Subcutaneous abdominal adipose tissue (tissue), 5 donors: ENCODE results near the gene IFRD2.
"Not testable (repeated sequence)": the region's sequence is repeated elsewhere in the genome, so short reads cannot be mapped to it uniquely, and the experiment has no call there.

ENCODE experiments used
- H3K27ac ChIP-seq: one replicate; pipeline ENCODE4 v1.7.0; 2013; ENCODE audit warnings: low read depth, mild to moderate bottlenecking, inconsistent platforms, low read length, moderate library complexity
- H3K27me3 ChIP-seq, 5 donors: one replicate each; pipeline ENCODE4 v1.7.0; 2013; ENCODE audit warnings: low read length in 5 of 5, inconsistent platforms in 1 of 5; ENCODE audit not compliant: control insufficient read depth in 5 of 5, insufficient read depth in 4 of 5
- H3K36me3 ChIP-seq, 5 donors: one replicate each; pipeline ENCODE4 v1.7.0; 2013; ENCODE audit warnings: low read length in 5 of 5; ENCODE audit not compliant: control insufficient read depth in 5 of 5, insufficient read depth in 5 of 5
- H3K4me1 ChIP-seq, 5 donors: one replicate each; pipeline ENCODE4 v1.7.0; 2013; ENCODE audit warnings: low read length in 5 of 5, mild to moderate bottlenecking in 3 of 5, moderate library complexity in 1 of 5; ENCODE audit not compliant: control insufficient read depth in 5 of 5, insufficient read depth in 5 of 5
- H3K4me3 ChIP-seq, 5 donors: one replicate each; pipeline ENCODE4 v1.7.0; 2013; ENCODE audit warnings: low read length in 5 of 5, low read depth in 1 of 5
- H3K9ac ChIP-seq, 5 donors: one replicate each; pipeline ENCODE4 v1.7.0; 2013; ENCODE audit warnings: low read length in 5 of 5, mild to moderate bottlenecking in 4 of 5, moderate library complexity in 3 of 5
- H3K9me3 ChIP-seq, 5 donors: one replicate each; pipeline ENCODE4 v1.7.0; 2013; ENCODE audit warnings: low read length in 5 of 5; ENCODE audit not compliant: control insufficient read depth in 5 of 5
- donor health status: healthy.
- donor health status: healthy.
- donor health status: healthy.
- donor health status: healthy.
- donor health status: healthy.

Gene IFRD2

DNA sequence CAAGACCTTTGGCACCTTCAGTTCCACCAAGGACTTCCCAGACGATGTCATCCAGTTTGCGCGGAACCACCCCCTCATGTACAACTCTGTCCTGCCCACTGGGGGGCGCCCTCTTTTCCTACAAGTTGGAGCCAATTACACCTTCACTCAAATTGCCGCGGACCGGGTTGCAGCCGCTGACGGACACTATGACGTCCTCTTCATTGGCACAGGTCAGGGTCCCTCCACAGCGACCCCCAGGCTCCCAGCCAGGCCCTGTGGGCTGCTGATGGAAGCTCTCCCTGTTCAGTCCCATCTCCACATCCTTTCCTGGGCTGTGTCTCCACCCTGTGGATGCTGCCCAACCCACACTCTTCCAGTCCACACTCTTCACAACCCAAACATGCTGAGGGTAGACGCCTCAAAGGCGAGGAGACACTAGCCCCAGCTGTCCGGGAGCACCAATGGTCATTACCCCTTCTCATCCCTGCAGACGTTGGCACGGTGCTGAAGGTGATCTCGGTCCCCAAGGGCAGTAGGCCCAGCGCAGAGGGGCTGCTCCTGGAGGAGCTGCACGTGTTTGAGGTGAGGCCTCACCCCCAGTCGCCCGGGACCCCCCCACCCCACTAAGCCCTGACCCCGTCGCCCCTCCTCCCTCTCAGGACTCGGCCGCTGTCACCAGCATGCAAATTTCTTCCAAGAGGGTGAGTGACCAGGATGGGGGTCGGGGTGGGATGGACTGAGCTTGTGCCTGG is 17.7 kb downstream of the IFRD2 start:
- peaks cover 5 to 50% (median 45%) of the 10 kb centered on the region in 5 donors for H3K4me1 ChIP-seq
- peaks cover 0 to 9% (median 3%) of the 10 kb centered on the region in 5 donors for H3K27me3 ChIP-seq
- no peak overlapping the region for H3K9ac ChIP-seq
- no peak overlapping the region for H3K27ac ChIP-seq
- no peak overlapping the region for H3K4me3 ChIP-seq
- peaks cover 0 to 5% (median 0%) of the 10 kb centered on the region in 5 donors for H3K36me3 ChIP-seq
- H3K9me3 ChIP-seq = no peaks in the 10 kb centered on the region

DNA sequence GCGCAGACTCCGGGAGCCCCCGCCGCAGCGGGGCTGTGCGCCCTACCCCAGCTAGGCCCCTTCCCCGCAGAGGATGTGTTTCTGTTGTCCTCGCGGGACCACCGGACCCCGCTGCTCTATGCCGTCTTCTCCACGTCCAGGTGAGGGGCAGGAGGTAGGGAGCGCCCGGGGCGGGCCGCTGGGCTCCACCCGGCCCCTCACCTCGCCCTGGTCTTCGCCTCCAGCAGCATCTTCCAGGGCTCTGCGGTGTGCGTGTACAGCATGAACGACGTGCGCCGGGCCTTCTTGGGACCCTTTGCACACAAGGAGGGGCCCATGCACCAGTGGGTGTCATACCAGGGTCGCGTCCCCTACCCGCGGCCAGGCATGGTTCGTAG is 18.6 kb downstream of the IFRD2 start:
- no peak overlapping the region for H3K9ac ChIP-seq
- H3K9me3 ChIP-seq = no peaks in the 10 kb centered on the region
- H3K4me3 ChIP-seq = no peak overlapping the region
- peaks cover 0 to 9% (median 3%) of the 10 kb centered on the region in 5 donors for H3K27me3 ChIP-seq
- peaks cover 0 to 5% (median 0%) of the 10 kb centered on the region in 5 donors for H3K36me3 ChIP-seq
- no peak overlapping the region for H3K27ac ChIP-seq
- peaks cover 6 to 59% (median 50%) of the 10 kb centered on the region in 5 donors for H3K4me1 ChIP-seq

DNA sequence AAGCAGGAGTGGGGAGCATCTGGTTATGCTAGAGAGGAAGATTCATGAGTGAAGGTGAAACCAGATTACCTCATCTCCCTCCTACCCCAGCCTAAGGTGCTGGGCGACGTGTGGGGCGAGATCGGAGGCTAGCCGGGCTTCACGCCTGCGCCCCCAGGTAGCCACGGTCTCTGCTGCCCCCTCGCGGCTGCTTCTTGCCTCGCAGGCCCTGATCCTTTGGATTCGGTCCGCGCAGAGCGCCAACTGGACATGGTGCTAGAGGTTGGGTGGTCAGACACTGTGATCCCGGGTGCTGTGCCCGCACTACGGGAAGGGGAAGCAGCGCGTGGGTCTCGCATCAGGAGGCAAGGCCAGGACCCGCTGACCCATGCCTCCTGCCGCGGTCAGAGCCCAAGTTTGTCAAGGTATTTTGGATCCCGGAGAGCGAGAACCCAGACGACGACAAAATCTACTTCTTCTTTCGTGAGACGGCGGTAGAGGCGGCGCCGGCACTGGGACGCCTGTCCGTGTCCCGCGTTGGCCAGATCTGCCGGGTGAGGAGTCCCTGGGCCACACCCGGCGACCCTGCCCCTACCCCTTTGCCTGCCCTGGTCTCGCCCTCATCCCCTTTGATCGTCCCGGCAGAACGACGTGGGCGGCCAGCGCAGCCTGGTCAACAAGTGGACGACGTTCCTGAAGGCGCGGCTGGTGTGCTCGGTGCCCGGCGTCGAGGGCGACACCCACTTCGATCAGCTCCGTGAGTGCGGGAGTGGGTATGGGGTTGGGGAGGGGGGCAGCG is 19.1 kb downstream of the IFRD2 start:
- Histone ChIP-seq H3K36me3 (peaks cover 0 to 5% (median 0%) of the 10 kb centered on the region in 5 donors), H3K4me1 (peaks cover 12 to 65% (median 56%) of the 10 kb centered on the region in 5 donors), H3K27ac (no peak overlapping the region), H3K4me3 (peak overlapping the region in 4 of 5 donors; percentile 30 to 65 (median 62)), H3K9ac (peak overlapping the region in 3 of 5 donors; percentile 42 to 53 (median 44)), H3K9me3 (no peaks in the 10 kb centered on the region), H3K27me3 (peaks cover 0 to 9% (median 3%) of the 10 kb centered on the region in 5 donors)

DNA sequence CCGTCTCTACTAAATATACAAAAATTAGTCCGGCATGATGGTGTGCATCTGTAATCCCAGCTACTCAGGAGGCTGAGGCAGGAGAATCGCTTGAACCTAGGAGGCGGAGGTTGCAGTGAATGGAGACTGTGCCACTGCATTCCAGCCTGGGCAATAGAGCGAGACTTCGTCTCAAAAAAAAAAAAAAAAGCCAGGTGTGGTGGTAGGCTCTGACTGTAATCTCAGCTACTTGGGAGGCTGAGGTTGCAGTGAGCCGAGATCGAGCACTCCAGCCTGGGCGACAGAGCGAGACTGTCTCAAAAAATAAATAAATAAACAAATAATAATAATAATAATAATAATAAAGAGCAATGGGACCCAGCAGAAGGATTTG is 19.7 kb downstream of the IFRD2 start:
- not testable (repeated sequence) for H3K27ac ChIP-seq, H3K4me3 ChIP-seq, H3K9ac ChIP-seq, H3K9me3 ChIP-seq, H3K36me3 ChIP-seq
- Histone ChIP-seq H3K4me1 (peaks cover 13 to 71% (median 61%) of the 10 kb centered on the region in 5 donors), H3K27me3 (peaks cover 0 to 11% (median 3%) of the 10 kb centered on the region in 5 donors)

DNA sequence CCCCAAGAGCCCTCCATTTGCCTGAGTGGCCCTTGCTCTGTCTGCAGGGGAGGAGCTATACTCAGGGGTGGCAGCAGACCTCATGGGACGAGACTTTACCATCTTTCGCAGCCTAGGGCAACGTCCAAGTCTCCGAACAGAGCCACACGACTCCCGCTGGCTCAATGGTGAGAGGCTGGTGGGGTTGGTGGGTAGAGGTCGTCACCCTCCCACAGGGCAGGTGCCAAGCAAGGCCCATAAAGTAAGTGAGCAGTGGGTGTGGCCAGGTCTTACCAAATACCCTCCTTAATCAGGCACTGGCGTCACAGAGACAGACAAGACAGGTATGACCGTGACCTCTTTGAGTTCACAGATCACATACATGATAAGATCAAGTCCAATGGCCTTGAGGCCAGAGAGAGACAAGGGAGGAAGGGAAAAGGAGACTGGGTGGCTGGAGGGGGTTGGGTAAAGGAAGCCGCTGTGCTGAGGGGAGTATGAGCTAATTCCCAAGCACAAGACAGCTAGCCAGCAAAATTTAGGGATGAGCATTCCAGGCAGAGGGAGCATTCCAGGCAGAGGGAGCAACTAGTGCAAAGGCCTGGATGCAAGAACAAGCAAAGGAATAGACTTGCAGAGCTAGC is 20.8 kb downstream of the IFRD2 start:
- peak overlapping the region in 2 of 5 donors; percentile 4 to 18 for H3K9ac ChIP-seq
- H3K27me3 ChIP-seq = peaks cover 0 to 10% (median 5%) of the 10 kb centered on the region in 5 donors
- H3K4me1 ChIP-seq = peaks cover 16 to 81% (median 69%) of the 10 kb centered on the region in 5 donors
- no peak overlapping the region for H3K4me3 ChIP-seq
- peak overlapping the region; percentile 50 for H3K27ac ChIP-seq
- H3K9me3 ChIP-seq = no peaks in the 10 kb centered on the region
- no peaks in the 10 kb centered on the region for H3K36me3 ChIP-seq

DNA sequence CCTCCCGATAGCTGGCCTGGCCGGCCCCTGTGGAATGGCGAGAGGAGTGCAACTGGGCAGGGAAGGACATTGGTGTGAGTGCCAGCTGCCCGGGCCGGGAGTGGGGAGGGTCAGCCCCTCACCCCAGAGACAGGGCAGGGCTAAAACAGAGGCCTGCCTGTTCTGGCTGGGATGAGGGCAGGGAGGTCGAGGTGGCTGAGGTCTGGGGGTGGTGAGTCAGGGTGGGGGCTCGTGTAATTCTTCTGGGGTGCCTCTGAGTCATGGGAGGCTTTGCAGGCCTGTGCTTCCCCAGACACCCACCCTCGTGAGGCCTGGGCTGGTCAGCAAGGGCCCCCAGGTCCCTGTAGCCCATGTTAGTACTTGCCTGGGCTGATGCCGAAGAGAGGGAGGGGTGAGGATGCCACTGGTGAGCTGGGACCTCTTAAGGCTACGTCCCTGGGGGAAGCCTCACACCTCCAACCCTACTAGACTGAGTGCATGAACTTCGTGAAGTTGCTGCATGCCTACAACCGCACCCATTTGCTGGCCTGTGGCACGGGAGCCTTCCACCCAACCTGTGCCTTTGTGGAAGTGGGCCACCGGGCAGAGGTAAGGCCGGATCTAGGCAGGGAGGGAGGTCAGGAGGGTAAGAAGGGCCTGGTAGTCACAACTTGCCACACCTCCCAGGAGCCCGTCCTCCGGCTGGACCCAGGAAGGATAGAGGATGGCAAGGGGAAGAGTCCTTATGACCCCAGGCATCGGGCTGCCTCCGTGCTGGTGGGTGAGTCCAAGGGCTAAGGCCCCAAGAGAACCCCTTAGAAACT is 21.6 kb downstream of the IFRD2 start:
- H3K27ac ChIP-seq = peak overlapping the region; percentile 83
- no peaks in the 10 kb centered on the region for H3K36me3 ChIP-seq
- peaks cover 20 to 86% (median 77%) of the 10 kb centered on the region in 5 donors for H3K4me1 ChIP-seq
- H3K4me3 ChIP-seq = peak overlapping the region in 1 of 5 donors; percentile 8
- H3K9ac ChIP-seq = peak overlapping the region in 1 of 5 donors; percentile 27
- peaks cover 0 to 9% (median 0%) of the 10 kb centered on the region in 5 donors for H3K27me3 ChIP-seq
- no peaks in the 10 kb centered on the region for H3K9me3 ChIP-seq

DNA sequence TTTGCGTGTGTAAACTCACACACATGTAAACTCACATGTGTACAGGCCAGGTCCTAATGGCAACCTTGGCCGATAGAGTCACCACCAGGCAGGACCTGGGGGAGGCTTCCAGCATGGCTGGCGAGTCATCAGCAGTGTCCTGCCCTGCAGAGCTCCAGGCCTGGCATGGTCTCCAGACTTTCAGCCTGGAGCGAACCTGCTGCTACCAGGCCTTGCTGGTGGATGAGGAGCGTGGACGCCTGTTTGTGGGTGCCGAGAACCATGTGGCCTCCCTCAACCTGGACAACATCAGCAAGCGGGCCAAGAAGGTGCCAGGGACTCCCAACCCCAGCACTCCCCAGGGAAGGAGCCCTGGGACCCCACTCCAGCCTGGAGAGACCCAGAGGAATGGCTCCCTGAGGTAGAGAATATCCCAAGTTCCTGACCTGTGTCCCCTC is 22.2 kb downstream of the IFRD2 start:
- H3K4me1 ChIP-seq = peaks cover 20 to 88% (median 77%) of the 10 kb centered on the region in 5 donors
- H3K9me3 ChIP-seq = no peaks in the 10 kb centered on the region
- H3K36me3 ChIP-seq = no peaks in the 10 kb centered on the region
- H3K27ac ChIP-seq = peak overlapping the region; percentile 83
- no peak overlapping the region for H3K9ac ChIP-seq
- H3K4me3 ChIP-seq = peak overlapping the region in 3 of 5 donors; percentile 8 to 74 (median 39)
- H3K27me3 ChIP-seq = peaks cover 0 to 5% (median 0%) of the 10 kb centered on the region in 5 donors

DNA sequence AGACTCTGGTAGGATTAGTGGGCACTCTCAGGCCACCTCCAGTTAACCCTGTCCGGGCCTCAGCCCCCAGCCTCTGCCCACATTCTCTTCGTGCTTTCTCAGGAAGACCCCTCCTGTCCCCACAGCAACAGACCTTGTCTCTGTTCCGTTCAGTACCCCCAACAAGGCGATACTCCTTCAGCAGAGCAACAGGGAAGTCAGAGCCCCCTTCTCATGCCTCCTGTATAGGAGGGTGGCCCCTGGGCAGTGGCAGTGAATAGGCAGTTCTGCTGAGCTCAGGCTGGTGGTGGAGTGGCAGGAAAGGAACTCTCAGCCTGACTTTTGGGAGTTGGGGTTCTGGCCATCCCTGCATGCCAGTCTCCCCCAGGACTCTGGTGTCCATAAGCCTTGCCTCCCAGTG is 22.8 kb downstream of the IFRD2 start:
- Histone ChIP-seq H3K36me3 (no peaks in the 10 kb centered on the region), H3K27me3 (peaks cover 0 to 3% (median 0%) of the 10 kb centered on the region in 5 donors), H3K27ac (peak overlapping the region; percentile 83), H3K9me3 (no peaks in the 10 kb centered on the region), H3K4me1 (peaks cover 20 to 92% (median 81%) of the 10 kb centered on the region in 5 donors), H3K4me3 (peak overlapping the region in 4 of 5 donors; percentile 8 to 74 (median 24)), H3K9ac (peak overlapping the region in 3 of 5 donors; percentile 12 to 64 (median 42))
